ENCODE measurements around the gene IL17B. TPM values are rescaled to one million over a fixed set of nuclear protein-coding genes. Genes with fewer than 3 reads are reported as not detected.

Gene IL17B
- polyA plus RNA-seq, 1 experiment = 0.24 TPM

GRCh38 chr5:149366169-149366729 is 12.8 kb downstream of the IL17B start:
- no peak overlapping the region for H3K4me3 ChIP-seq (ENCODE audit: low read depth, low read length)
- no peak for DNase-seq (ENCODE audit: low read depth, low spot score)
- TF ChIP-seq CTCF (IDR thresholded peaks at IDR 0.05; ENCODE audit: low read depth, low read length) = no peak
- no peak overlapping the region for H3K27ac ChIP-seq (ENCODE audit: low read depth, low read length)
- ChIA-PET POLR2A (interaction anchor here (3.6 kb wide), 1 partner anchor 68 kb away, joined by 31 read pairs; no protein-coding TSS in a partner anchor), CTCF (interaction anchor here (0.8 to 7.2 kb wide), 17 partner anchors 9 to 252 kb away, joined by 3 to 90 read pairs (median 17); partner anchors contain the start of gene PCYOX1L)
- no peaks in the 10 kb centered on the region for H3K9me3 ChIP-seq (ENCODE audit: control insufficient read depth, insufficient read depth, low read length)
- H3K27me3 ChIP-seq (ENCODE audit: control insufficient read depth, insufficient read depth, low read length) = no peaks in the 10 kb centered on the region

- ChIA-PET CTCF (interaction anchor here (2.5 to 7.2 kb wide), 3 partner anchors 48 to 100 kb away, joined by 11 to 90 read pairs (median 81); no protein-coding TSS in a partner anchor), POLR2A (interaction anchor here (3.6 kb wide), 1 partner anchor 68 kb away, joined by 31 read pairs; no protein-coding TSS in a partner anchor)
- TF ChIP-seq CTCF (IDR thresholded peaks at IDR 0.05; ENCODE audit: low read depth, low read length) = no peak
- Histone ChIP-seq H3K9me3 (ENCODE audit: control insufficient read depth, insufficient read depth, low read length) (no peaks in the 10 kb centered on the region), H3K4me3 (ENCODE audit: low read depth, low read length) (no peak overlapping the region), H3K27ac (ENCODE audit: low read depth, low read length) (no peak overlapping the region), H3K27me3 (ENCODE audit: control insufficient read depth, insufficient read depth, low read length) (no peaks in the 10 kb centered on the region)
- DNase-seq (ENCODE audit: low read depth, low spot score) = no peak
Measured at GRCh38 chr5:149365418-149365817, 13.7 kb downstream of the IL17B start.

GRCh38 chr5:149364719-149365118 is 14.4 kb downstream of the IL17B start:
- CTCF ChIA-PET = interaction anchor here (1.1 to 5.5 kb wide), 2 partner anchors 69 to 201 kb away, joined by 4 to 81 read pairs; no protein-coding TSS in a partner anchor
- DNase-seq (ENCODE audit: low read depth, low spot score) = no peak
- Histone ChIP-seq H3K27me3 (ENCODE audit: control insufficient read depth, insufficient read depth, low read length) (no peaks in the 10 kb centered on the region), H3K9me3 (ENCODE audit: control insufficient read depth, insufficient read depth, low read length) (no peaks in the 10 kb centered on the region), H3K27ac (ENCODE audit: low read depth, low read length) (no peak overlapping the region), H3K4me3 (ENCODE audit: low read depth, low read length) (no peak overlapping the region)
- TF ChIP-seq CTCF (IDR thresholded peaks at IDR 0.05; ENCODE audit: low read depth, low read length) = no peak
- POLR2A ChIA-PET = interaction anchor here (1.1 kb wide), 1 partner anchor 58 kb away, joined by 3 read pairs; no protein-coding TSS in a partner anchor

GRCh38 chr5:149363936-149364335 is 15.2 kb downstream of the IL17B start:
- H3K4me3 ChIP-seq (ENCODE audit: low read depth, low read length) = no peak overlapping the region
- no peaks in the 10 kb centered on the region for H3K9me3 ChIP-seq (ENCODE audit: control insufficient read depth, insufficient read depth, low read length)
- ChIA-PET POLR2A (interaction anchor here (1.1 kb wide), 1 partner anchor 59 kb away, joined by 3 read pairs; no protein-coding TSS in a partner anchor), CTCF (interaction anchor here (1.1 to 1.8 kb wide), 2 partner anchors 8 to 202 kb away, joined by 4 to 6 read pairs; no protein-coding TSS in a partner anchor)
- DNase-seq (ENCODE audit: low read depth, low spot score) = no peak
- H3K27ac ChIP-seq (ENCODE audit: low read depth, low read length) = no peak overlapping the region
- no peak for TF ChIP-seq CTCF (IDR thresholded peaks at IDR 0.05; ENCODE audit: low read depth, low read length)
- H3K27me3 ChIP-seq (ENCODE audit: control insufficient read depth, insufficient read depth, low read length) = no peaks in the 10 kb centered on the region

GRCh38 chr5:149363358-149363757 is 15.7 kb downstream of the IL17B start:
- no peak overlapping the region for H3K4me3 ChIP-seq (ENCODE audit: low read depth, low read length)
- H3K27ac ChIP-seq (ENCODE audit: low read depth, low read length) = no peak overlapping the region
- H3K27me3 ChIP-seq (ENCODE audit: control insufficient read depth, insufficient read depth, low read length) = no peaks in the 10 kb centered on the region
- no peak for DNase-seq (ENCODE audit: low read depth, low spot score)
- TF ChIP-seq CTCF (IDR thresholded peaks at IDR 0.05; ENCODE audit: low read depth, low read length) = no peak
- ChIA-PET CTCF (interaction anchor here (1.8 kb wide), 1 partner anchor 8 kb away, joined by 6 read pairs; no protein-coding TSS in a partner anchor), POLR2A (interaction anchor here (1.1 kb wide), 1 partner anchor 59 kb away, joined by 3 read pairs; no protein-coding TSS in a partner anchor)
- H3K9me3 ChIP-seq (ENCODE audit: control insufficient read depth, insufficient read depth, low read length) = no peaks in the 10 kb centered on the region
